NK-92 (cell line): ENCODE data around the gene FIBIN.

Source experiments
- DNase-seq: peaks from one replicate; lab custom pipeline; 2025; ENCODE audit not compliant: unreplicated experiment; lab: John Stamatoyannopoulos, UW

FIBIN gene

GRCh38 chr11:27020751-27021150, 26.8 kb downstream of the FIBIN start:
- no peak for DNase-seq

DNA sequence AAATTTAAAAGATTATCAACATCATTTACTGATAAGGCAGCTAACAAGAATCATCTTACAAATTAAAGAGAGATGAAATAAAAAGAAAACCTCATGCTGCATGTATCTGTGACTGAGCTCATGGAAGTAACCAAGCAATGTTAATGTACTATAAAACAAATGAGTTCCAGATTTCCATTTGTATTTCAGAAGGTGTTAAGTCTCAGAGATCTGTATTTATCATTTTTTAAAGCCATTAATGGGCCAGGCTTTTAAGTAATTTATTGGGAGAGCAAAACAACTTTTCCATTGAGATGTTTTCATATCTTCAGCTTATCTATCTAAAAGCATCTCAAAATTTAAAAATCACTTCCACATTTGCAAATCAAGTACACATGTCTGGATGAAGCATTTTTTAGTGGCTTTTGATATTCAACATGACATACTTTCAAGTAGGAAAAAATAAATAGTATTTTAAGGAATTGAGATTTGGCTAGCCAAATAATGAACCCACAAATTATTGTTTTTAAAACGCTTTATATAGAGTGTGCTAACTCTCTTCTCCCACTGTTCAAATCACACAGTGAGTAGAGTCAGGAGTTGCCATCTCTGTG, 28.8 kb downstream of the FIBIN start:
- DNase-seq: no peak

- no peak for DNase-seq
Measured at GRCh38 chr11:27024865-27025264, 31.0 kb downstream of the FIBIN start.

DNA sequence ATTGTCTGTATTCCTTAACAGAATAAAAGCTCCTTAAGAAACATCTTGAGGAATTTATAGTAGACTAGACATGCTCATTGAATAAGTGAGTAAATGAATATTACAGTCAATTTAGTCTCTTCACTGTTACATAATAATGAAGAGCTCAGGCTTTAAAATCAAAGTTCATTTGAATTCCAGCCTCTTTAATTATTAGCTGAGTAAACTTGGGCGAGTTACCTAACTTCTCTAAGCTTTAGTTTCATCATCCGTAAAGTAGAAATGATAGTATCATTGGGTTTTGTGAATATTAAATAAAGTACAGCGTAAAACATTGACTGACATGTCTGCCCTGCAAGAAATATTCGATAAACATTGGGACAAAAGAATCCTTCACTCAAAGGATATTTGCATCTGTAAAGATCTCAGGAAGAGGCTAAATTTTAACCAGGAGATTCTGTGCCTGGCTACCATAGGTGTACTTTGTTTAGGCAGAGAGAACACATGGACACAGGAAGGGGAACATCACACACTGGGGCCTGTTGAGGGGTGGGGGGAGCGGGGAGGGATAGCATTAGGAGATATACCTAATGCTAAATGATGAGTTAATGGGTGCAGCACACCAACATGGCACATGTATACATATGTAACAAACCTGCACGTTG, 31.5 kb downstream of the FIBIN start:
- DNase-seq: no peak

- no peak for DNase-seq
Measured at GRCh38 chr11:27025957-27026733, 32.2 kb downstream of the FIBIN start.

DNA sequence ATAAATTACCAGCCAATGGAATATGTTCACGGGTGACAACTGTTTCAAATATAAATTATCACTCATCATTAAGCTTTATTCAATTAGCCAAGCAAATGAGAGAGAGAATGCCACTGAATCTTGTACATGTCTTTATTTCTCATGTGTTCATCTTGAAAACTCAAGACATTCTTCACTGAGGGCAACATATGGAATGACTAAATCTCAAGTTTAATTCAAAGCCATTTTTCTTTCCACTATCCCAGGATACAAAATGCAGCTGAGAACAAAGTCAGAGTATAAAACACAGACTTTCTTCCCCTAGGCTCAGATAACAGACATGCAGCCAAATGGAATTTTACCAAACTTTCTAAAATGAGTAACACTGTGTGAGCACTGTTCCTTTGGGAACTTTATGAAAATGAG, 34.7 kb downstream of the FIBIN start:
- no peak for DNase-seq

DNA sequence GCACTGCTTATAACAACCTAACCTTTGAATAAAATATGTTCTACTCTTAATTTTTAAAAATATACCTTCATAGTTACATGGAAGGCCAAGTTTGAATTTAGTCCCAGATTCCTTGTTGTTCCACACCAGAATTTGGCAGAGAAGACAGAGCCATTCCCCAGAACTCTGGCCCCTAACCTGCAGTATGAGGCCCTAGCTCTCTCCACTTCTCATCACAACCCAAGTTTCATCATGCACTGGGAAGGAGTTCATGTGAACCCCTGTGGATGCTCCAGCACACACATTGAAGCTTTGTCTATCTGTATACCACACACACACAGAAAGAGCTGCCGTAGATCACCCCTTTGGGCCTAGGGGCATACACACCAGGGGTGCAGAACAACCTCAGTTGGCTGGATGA, 36.1 kb downstream of the FIBIN start:
- no peak for DNase-seq

DNA sequence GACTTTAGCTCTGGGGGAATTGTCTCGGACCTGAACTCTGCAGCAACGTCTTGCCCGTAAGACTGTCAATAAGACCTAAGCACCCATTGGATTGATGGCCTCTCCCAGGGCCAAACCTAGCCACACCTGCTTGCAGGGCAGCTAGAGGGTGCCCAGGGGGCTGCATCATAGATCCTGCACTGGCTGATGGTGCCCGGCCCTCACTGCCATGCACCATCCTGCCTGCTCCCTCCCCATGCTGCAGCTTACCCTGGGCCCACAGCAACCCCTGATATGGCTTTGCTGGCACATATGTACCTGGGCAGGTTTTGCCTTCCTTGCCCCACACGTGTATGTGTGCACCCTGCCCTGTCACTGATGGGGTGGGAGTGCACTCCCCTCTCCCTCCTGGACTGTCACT, 37.8 kb downstream of the FIBIN start:
- no peak for DNase-seq

DNA sequence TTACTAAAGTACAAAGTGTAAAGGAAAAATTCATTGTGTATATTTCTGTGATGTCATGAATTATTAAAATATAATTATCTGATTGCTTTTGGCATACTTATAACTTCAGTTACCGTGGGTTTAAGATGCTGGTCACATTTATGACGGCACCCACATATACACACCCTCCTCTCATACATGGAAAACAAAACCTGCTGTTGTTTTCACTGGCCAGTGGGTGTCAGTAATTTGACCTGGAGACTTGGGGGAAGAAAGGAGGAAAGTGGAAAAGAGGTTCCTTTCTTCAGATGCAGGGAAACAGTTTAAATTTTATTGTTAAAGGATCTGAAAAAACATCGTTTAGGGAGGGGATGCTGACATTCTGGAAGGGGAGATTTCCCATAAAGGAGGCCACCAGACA, 46.0 kb downstream of the FIBIN start:
- no peak for DNase-seq

DNA sequence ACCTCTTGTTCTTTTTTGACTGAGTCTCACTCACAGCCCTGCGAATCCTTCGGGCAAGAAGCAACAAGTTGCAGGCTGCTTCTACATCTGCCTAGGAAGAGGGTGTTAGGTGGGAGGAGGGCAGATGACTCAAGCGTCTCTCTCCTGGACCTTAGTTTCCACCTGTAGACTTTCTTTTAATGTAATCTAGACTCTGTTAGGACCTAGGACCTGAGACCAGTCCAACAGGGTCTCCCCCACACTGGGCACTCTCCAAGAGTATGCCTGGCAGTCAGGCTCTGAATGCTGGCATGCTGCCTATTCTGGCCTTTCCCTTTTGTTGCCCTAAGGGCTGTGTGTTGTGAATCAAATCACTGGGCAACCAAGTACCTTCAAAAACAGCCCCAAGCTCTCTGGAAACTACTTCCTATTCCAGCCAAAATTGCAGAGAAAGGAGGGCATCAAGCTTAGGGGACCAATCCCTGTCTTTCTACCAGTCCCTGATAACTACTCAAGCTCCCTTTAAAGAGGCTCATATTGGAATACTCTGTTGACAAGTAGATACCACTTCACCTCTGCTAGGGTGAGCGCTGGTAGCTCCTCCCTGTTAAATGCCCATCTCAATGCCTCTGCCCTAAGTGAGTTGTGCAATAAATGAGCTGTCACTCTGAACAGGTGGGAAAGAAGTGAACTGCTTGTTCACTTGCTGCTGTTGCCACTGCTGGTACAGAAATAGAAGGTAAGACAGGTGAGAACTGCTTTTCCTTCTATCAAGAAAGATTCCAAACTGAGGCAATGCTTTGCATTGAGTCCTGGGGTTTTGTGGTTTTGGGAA, 46.6 kb downstream of the FIBIN start, which contains the start of gene BBOX1:
Gene BBOX1 (plus strand): TSS at position 514 of the 814 bp plus-strand sequence. CDS start 14,616 bp downstream, outside the sequence.
- no peak for DNase-seq

DNA sequence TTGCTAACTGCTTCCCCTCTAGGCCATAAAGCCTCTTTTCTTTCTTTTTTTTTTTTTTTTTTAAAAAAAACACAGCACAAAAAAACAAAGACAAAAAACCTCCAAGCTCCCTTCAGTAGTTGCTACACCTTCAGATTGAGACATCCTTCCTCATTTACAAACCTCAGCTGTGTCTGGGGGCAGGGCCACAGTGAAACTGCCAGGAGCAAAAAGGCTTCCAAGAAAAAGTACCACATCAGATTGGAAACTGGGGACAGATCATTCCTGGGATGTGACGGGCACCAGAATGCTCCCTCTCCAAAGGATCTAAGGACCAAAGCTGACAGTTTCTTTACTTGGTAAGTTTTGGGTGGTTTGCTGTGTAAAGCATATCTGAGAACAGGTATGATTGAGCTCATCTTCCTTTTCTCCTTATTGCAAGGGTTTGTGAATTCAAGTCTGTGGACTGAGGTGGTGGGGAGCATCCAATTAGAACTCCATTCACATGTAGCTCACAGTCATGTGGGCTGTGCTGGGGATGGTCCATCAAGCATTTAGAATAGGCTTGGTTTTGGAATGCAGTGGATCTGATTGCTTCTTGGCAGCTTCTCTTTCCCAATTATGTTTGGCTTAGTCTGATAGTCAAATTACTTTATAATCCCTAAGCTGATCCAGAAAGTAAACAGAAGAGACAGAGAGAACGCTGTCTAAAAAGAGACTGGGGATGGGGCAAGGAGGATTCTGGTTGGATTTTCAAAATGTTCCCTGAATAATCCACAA, 47.4 kb downstream of the FIBIN start:
- DNase-seq: no peak
